Neuronal stem cell (in vitro differentiated cells): ENCODE results near the gene TENT5A. TPM values are rescaled to one million over a fixed set of nuclear protein-coding genes. Genes with fewer than 3 reads are reported as not detected.

Experiments
- DNase-seq: peaks from one replicate; pipeline ENCODE4 v3.0.0-alpha.2; 2013; ENCODE audit warnings: low spot score
- H2AFZ ChIP-seq: one replicate; pipeline ENCODE4 v1.6.1; 2013; ENCODE audit warnings: mild to moderate bottlenecking, low read length, inconsistent platforms
- H2AK5ac ChIP-seq: 2 replicates; pipeline ENCODE4 v1.6.1; 2013; ENCODE audit warnings: low read depth, mild to moderate bottlenecking, inconsistent platforms, low read length, moderate library complexity, mixed read lengths
- H2BK120ac ChIP-seq: 2 replicates; pipeline ENCODE4 v1.6.1; 2013; ENCODE audit warnings: low read depth, mild to moderate bottlenecking, inconsistent platforms, low read length, moderate library complexity, mixed read lengths
- H2BK12ac ChIP-seq: one replicate; pipeline ENCODE4 v1.6.1; 2013; ENCODE audit warnings: low read length, inconsistent platforms
- H2BK15ac ChIP-seq: 2 replicates; pipeline ENCODE4 v1.6.1; 2013; ENCODE audit warnings: mild to moderate bottlenecking, low read length, inconsistent platforms, mixed read lengths
- H2BK5ac ChIP-seq: one replicate; pipeline ENCODE4 v1.6.1; 2013; ENCODE audit warnings: inconsistent platforms, mild to moderate bottlenecking, low read length, moderate library complexity
- H3K14ac ChIP-seq: one replicate; pipeline ENCODE4 v1.6.1; 2013; ENCODE audit warnings: low read length, inconsistent platforms
- H3K18ac ChIP-seq: 2 replicates; pipeline ENCODE4 v1.6.1; 2013; ENCODE audit warnings: low read length, inconsistent platforms
- H3K23ac ChIP-seq: 2 replicates; pipeline ENCODE4 v1.6.1; 2013; ENCODE audit warnings: low read depth, mild to moderate bottlenecking, mixed read lengths, low read length, inconsistent platforms; ENCODE audit not compliant: poor library complexity
- H3K27ac ChIP-seq: replicated peaks from 3 replicates; pipeline ENCODE4 v1.5.1; 2013; ENCODE audit warnings: low read length, inconsistent platforms
- H3K27me3 ChIP-seq, 3 experiments: 2 replicates each; pipeline ENCODE4 v1.6.1; 2013; ENCODE audit warnings: low read length in 3 of 3, mild to moderate bottlenecking in 2 of 3, inconsistent platforms in 1 of 3, low read depth in 1 of 3, mixed read lengths in 1 of 3, moderate library complexity in 1 of 3; ENCODE audit not compliant: control insufficient read depth in 3 of 3, insufficient read depth in 3 of 3
- H3K36me3 ChIP-seq, 2 donors: replicated peaks in 1 of 2; 2 replicates each; pipeline ENCODE4 v1.6.1; 2013; ENCODE audit warnings: low read length in 2 of 2; ENCODE audit not compliant: control insufficient read depth in 2 of 2, insufficient read depth in 2 of 2
- H3K4ac ChIP-seq: 2 replicates; pipeline ENCODE4 v1.6.1; 2013; ENCODE audit warnings: inconsistent platforms, mild to moderate bottlenecking, low read length, moderate library complexity
- H3K4me1 ChIP-seq, 2 donors: 1 replicate in 1 of 2; 2 replicates in 1 of 2; pipeline ENCODE4 v1.6.1; 2013; ENCODE audit warnings: low read length in 2 of 2, low read depth in 1 of 2; ENCODE audit not compliant: control insufficient read depth in 2 of 2, insufficient read depth in 1 of 2
- H3K4me2 ChIP-seq: one replicate; pipeline ENCODE4 v1.6.1; 2013; ENCODE audit warnings: mild to moderate bottlenecking, low read length, inconsistent platforms; ENCODE audit not compliant: insufficient read depth, poor library complexity, severe bottlenecking
- H3K4me3 ChIP-seq, 2 donors: 2 replicates each; pipeline ENCODE4 v1.5.1; 2013; ENCODE audit warnings: low read length in 2 of 2, mild to moderate bottlenecking in 2 of 2, inconsistent platforms in 1 of 2, moderate library complexity in 1 of 2
- H3K79me1 ChIP-seq: one replicate; pipeline ENCODE4 v1.6.1; 2013; ENCODE audit warnings: low read depth, mild to moderate bottlenecking, inconsistent platforms, low read length, moderate library complexity
- H3K9ac ChIP-seq: one replicate; pipeline ENCODE4 v1.6.1; 2013; ENCODE audit warnings: mild to moderate bottlenecking, low read depth, low read length, inconsistent platforms; ENCODE audit not compliant: poor library complexity
- H3K9me3 ChIP-seq, 2 donors: replicated peaks in 1 of 2; 2 replicates each; pipeline versions ENCODE3 to v1.6.1; 2013; ENCODE audit warnings: low read length in 2 of 2, mild to moderate bottlenecking in 2 of 2, inconsistent platforms in 1 of 2, low read depth in 1 of 2, mixed read lengths in 1 of 2, moderate library complexity in 1 of 2; ENCODE audit not compliant: control insufficient read depth in 2 of 2, insufficient read depth in 1 of 2
- H4K8ac ChIP-seq: one replicate; pipeline ENCODE4 v1.6.1; 2013; ENCODE audit warnings: low read depth, mild to moderate bottlenecking, inconsistent platforms, low read length, moderate library complexity
- H4K91ac ChIP-seq: one replicate; pipeline ENCODE4 v1.6.1; 2013; ENCODE audit warnings: low read length, low read depth, mild to moderate bottlenecking, inconsistent platforms; ENCODE audit not compliant: poor library complexity
- WGBS, 2 donors: extraction: QIAGEN DNeasy Blood & Tissue Kit; methylation state at CpG; one replicate each; pipeline ENCODE4 v1.1.7; 2013; ENCODE audit warnings: missing lambda C conversion rate in 2 of 2, mixed read lengths in 1 of 2; ENCODE audit not compliant: insufficient read length in 2 of 2, insufficient replicate concordance in 1 of 2; ENCODE audit errors: extremely low coverage in 2 of 2; 5-methylcytosine and 5-hydroxymethylcytosine counted together
- small RNA-seq: library from polyadenylated mRNA; stranded (forward); fragments of <200 nt; extraction: miRNeasy Mini kit (QIAGEN cat#:217004); gene quantifications from one replicate; pipeline ENCODE3, GENCODE V24; 2013; ENCODE audit not compliant: insufficient read depth

TENT5A gene

GRCh38 chr6:81697559-81697958 lies 54.9 kb downstream of the TENT5A start:
- Histone ChIP-seq H4K91ac (no peak overlapping the region), H3K27me3 (no peaks in the 10 kb centered on the region), H3K27ac (no peak overlapping the region), H2BK12ac (no peak overlapping the region), H3K23ac (no peak overlapping the region), H3K79me1 (no peaks in the 10 kb centered on the region), H3K4me2 (no peak overlapping the region), H3K9ac (no peak overlapping the region), H3K9me3 (no peaks in the 10 kb centered on the region), H3K4me3 (no peak overlapping the region), H2AK5ac (no peak overlapping the region), H4K8ac (no peak overlapping the region), H2BK5ac (no peak overlapping the region), H3K36me3 (no peaks in the 10 kb centered on the region), H3K14ac (no peak overlapping the region), H3K4me1 (peaks cover 2 to 20% of the 10 kb centered on the region in 2 donors), H2BK120ac (no peak overlapping the region), H2BK15ac (no peak overlapping the region), H3K4ac (no peak overlapping the region), H2AFZ (peak overlapping the region; percentile 0), H3K18ac (no peak overlapping the region)
- DNase-seq, result no peak
- no CpG with 5 or more reads among the region's 6 CpGs for WGBS, 2 donors

DNA sequence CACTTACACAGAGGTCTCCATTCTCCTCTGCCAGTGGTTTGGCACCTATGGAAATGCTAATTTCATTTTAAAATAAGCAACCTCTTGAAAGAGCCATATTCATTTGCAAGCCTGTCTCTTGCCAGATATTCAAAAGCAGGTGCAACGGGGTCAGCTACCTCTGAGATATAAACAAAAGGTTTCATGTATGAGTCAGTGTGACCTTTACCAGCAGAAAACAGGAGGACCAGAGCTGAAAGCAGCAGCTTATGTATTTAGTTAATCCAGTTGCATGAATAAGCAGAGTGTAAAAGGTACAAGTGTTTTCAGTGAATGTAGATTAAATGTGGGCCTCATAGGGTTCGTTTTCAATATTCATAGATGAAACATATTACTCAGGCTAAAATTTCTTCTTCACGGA lies 56.0 kb downstream of the TENT5A start:
- H2AK5ac ChIP-seq, result no peak overlapping the region
- no peak overlapping the region for H3K4ac ChIP-seq
- H2BK5ac ChIP-seq, result no peak overlapping the region
- no peak overlapping the region for H4K91ac ChIP-seq
- no peak overlapping the region for H2BK120ac ChIP-seq
- no CpG with 5 or more reads among the region's 3 CpGs for WGBS, 2 donors
- H3K9me3 ChIP-seq, result no peaks in the 10 kb centered on the region
- H4K8ac ChIP-seq, result no peak overlapping the region
- H3K27ac ChIP-seq, result no peak overlapping the region
- no peaks in the 10 kb centered on the region for H3K27me3 ChIP-seq
- no peak overlapping the region for H3K18ac ChIP-seq
- no peak overlapping the region for H3K23ac ChIP-seq
- no peak for DNase-seq
- H3K14ac ChIP-seq, result no peak overlapping the region
- no peak overlapping the region for H3K4me2 ChIP-seq
- H3K79me1 ChIP-seq, result no peaks in the 10 kb centered on the region
- no peak overlapping the region for H3K9ac ChIP-seq
- H3K36me3 ChIP-seq, result no peaks in the 10 kb centered on the region
- H2BK12ac ChIP-seq, result no peak overlapping the region
- H2AFZ ChIP-seq, result no peak overlapping the region
- no peak overlapping the region for H2BK15ac ChIP-seq
- peaks cover 2 to 20% of the 10 kb centered on the region in 2 donors for H3K4me1 ChIP-seq
- H3K4me3 ChIP-seq, result no peak overlapping the region

Small RNA genes lying within 50 kb of the gene (small RNA-seq; reads per million reads assigned to genes)
- not detected for gene AL078599.1
- gene RF00156, result not detected
